GM12878 (cell line): ENCODE results near the gene NOC2L. TPM values are rescaled to one million over a fixed set of nuclear protein-coding genes. Genes with fewer than 3 reads are reported as not detected.

Experiments used
- ATAC-seq: fragments of 200-7000 bp; cut with Tn5 transposase; 3 replicates; pipeline ENCODE4 v1.9.1; 2020; ENCODE audit warnings: mild to moderate bottlenecking, moderate library complexity
- BruUV-seq: library from RNA; stranded (reverse); fragments of 400-500 nt; replicated peaks from 2 replicates; lab custom pipeline; 2021; lab: Mats Ljungman, UMichigan
- CTCF ChIA-PET: fragments of 300-600 bp; sonication (Branson Sonifier 250); formaldehyde crosslinking; extraction: SDS; loops from one replicate; lab custom pipeline; 2021; ENCODE audit warnings: inconsistent platforms; lab: Yijun Ruan, JAX
- POLR2A ChIA-PET: fragments of 350-600 bp; formaldehyde crosslinking; extraction: SDS; loops from one replicate; lab custom pipeline; 2021; ENCODE audit warnings: inconsistent platforms; lab: Charles Lee
- RAD21 ChIA-PET: fragments of 300-600 bp; sonication (Branson Sonifier 250); formaldehyde crosslinking; loops from one replicate; lab custom pipeline; 2023; ENCODE audit warnings: antibody characterized with exemption; ENCODE audit not compliant: unreplicated experiment; lab: Charles Lee
- SMC1A ChIA-PET: fragments of 300-600 bp; sonication (Branson Sonifier 250); formaldehyde crosslinking; loops from one replicate; lab custom pipeline; 2023; ENCODE audit not compliant: unreplicated experiment, uncharacterized antibody; lab: Charles Lee
- DNase-seq: peaks from one replicate; pipeline ENCODE4 v3.0.0-alpha.2; 2011; ENCODE audit warnings: low read depth, low spot score
- FAIRE-seq: peaks from 3 replicates; lab custom pipeline; 2011; peaks lifted over from hg19 to GRCh38; lab: Jason Lieb, UNC
- H2AFZ ChIP-seq: 2 replicates; pipeline ENCODE4 v1.6.0; 2011; ENCODE audit warnings: low read depth, low read length, control low read depth; ENCODE audit not compliant: control insufficient read depth
- H3K27ac ChIP-seq: 2 replicates; pipeline ENCODE4 v1.5.1; 2011; ENCODE audit warnings: control low read depth; ENCODE audit not compliant: control insufficient read depth, insufficient read depth
- H3K27me3 ChIP-seq, 2 experiments: replicated peaks in 1 of 2; 2 replicates each; pipeline versions ENCODE4 v1.6.0 to v1.6.1; 2011; ENCODE audit warnings: low read length in 1 of 2; ENCODE audit not compliant: control insufficient read depth in 2 of 2, insufficient read depth in 2 of 2
- H3K36me3 ChIP-seq, 2 experiments: 2 replicates each; pipeline ENCODE4 v1.5.1; 2011; ENCODE audit warnings: low read length in 1 of 2; ENCODE audit not compliant: control insufficient read depth in 2 of 2, insufficient read depth in 2 of 2
- H3K4me1 ChIP-seq: 2 replicates; pipeline ENCODE4 v1.6.1; 2011; ENCODE audit warnings: mild to moderate bottlenecking, low read length, moderate library complexity, mixed read lengths; ENCODE audit not compliant: control insufficient read depth, insufficient read depth
- H3K4me2 ChIP-seq: 2 replicates; pipeline ENCODE4 v1.6.0; 2011; ENCODE audit warnings: control low read depth; ENCODE audit not compliant: control insufficient read depth, insufficient read depth
- H3K4me3 ChIP-seq: fragments of 200-600 bp; sonication (generic); 2 replicates; pipeline ENCODE4 v1.5.1; 2016
- H3K79me2 ChIP-seq: 2 replicates; pipeline ENCODE4 v1.6.0; 2011; ENCODE audit warnings: low read length; ENCODE audit not compliant: control insufficient read depth, insufficient read depth
- H3K9ac ChIP-seq: 2 replicates; pipeline ENCODE4 v1.8.0; 2011; ENCODE audit warnings: low read length, control low read depth, mixed read lengths; ENCODE audit not compliant: control insufficient read depth, insufficient read depth
- H3K9me3 ChIP-seq: replicated peaks from 3 replicates; pipeline ENCODE4 v1.5.1; 2011; ENCODE audit warnings: mild to moderate bottlenecking, low read length; ENCODE audit not compliant: control insufficient read depth, insufficient read depth
- H4K20me1 ChIP-seq: 2 replicates; pipeline ENCODE4 v1.6.0; 2011; ENCODE audit not compliant: control insufficient read depth, insufficient read depth
- BHLHE40 ChIP-seq, 2 experiments: fragments of 450-650 bp in 1 of 2; IDR thresholded peaks; 2 replicates each; pipeline ENCODE4 v1.6.1; 2011 to 2017; ENCODE audit warnings: low read depth in 2 of 2, borderline replicate concordance in 1 of 2, improper control_type of control experiment in 1 of 2, low read length in 1 of 2, mild to moderate bottlenecking in 1 of 2
- BMI1 ChIP-seq: fragments of 450-650 bp; IDR thresholded peaks from 2 replicates; pipeline ENCODE4 v1.6.1; 2016; ENCODE audit warnings: mild to moderate bottlenecking, moderate library complexity, borderline replicate concordance
- BRCA1 ChIP-seq: IDR thresholded peaks from 2 replicates; pipeline ENCODE4 v1.6.1; 2011; ENCODE audit warnings: low read depth, low read length, improper control_type of control experiment
- CEBPB ChIP-seq, 2 experiments: fragments of 150-350 bp in 1 of 2; IDR thresholded peaks; 2 replicates each; pipeline ENCODE4 v1.6.1; 2012 to 2014; ENCODE audit warnings: low read depth in 2 of 2, low read length in 2 of 2, borderline replicate concordance in 1 of 2, inconsistent platforms in 1 of 2
- CHD4 ChIP-seq: fragments of 200-600 bp; sonication (generic); IDR thresholded peaks from 2 replicates; pipeline ENCODE4 v1.6.1; 2016; ENCODE audit warnings: mild to moderate bottlenecking
- NFXL1 ChIP-seq: fragments of 450-650 bp; IDR thresholded peaks from 2 replicates; pipeline ENCODE4 v1.6.1; 2017; ENCODE audit warnings: antibody characterized with exemption, mild to moderate bottlenecking, borderline replicate concordance
- PML ChIP-seq: IDR thresholded peaks from 2 replicates; pipeline ENCODE4 v1.6.1; 2012; ENCODE audit warnings: low read length, inconsistent platforms
- RBBP5 ChIP-seq: fragments of 200-600 bp; sonication (generic); conservative IDR thresholded peaks from 2 replicates; pipeline ENCODE4 v1.6.1; 2016
- RCOR1 ChIP-seq: conservative IDR thresholded peaks from 2 replicates; pipeline ENCODE4 v1.6.1; 2012; ENCODE audit warnings: low read depth, low read length, improper control_type of control experiment
- SMC3 ChIP-seq: IDR thresholded peaks from 2 replicates; pipeline ENCODE4 v1.6.1; 2011; ENCODE audit warnings: low read length, improper control_type of control experiment, borderline replicate concordance
- SREBF1 ChIP-seq: IDR thresholded peaks from 2 replicates; pipeline ENCODE4 v1.6.1; 2012; ENCODE audit warnings: mild to moderate bottlenecking, low read length
- SREBF2 ChIP-seq: IDR thresholded peaks from 2 replicates; pipeline ENCODE4 v1.6.1; 2012; ENCODE audit warnings: mild to moderate bottlenecking, low read length
- STAT1 ChIP-seq: fragments of 450-650 bp; conservative IDR thresholded peaks from 2 replicates; pipeline ENCODE4 v1.6.1; 2014; ENCODE audit warnings: antibody characterized with exemption, mild to moderate bottlenecking
- TCF12 ChIP-seq: IDR thresholded peaks from 2 replicates; pipeline ENCODE4 v1.6.1; 2011; ENCODE audit warnings: low read depth, mild to moderate bottlenecking, low read length
- WGBS: methylation state at CpG from one replicate; pipeline ENCODE4 v1.1.6; 2016; ENCODE audit warnings: low lambda C conversion rate; ENCODE audit not compliant: insufficient replicate concordance, insufficient coverage; ENCODE audit errors: missing lambda C conversion rate; 5-methylcytosine and 5-hydroxymethylcytosine counted together
- in situ Hi-C: fragments of 300-500 bp; cut with MboI; formaldehyde crosslinking; loops from 9 replicates; pipeline ENCODE4 v1.14.3; 2018; ENCODE audit warnings: mixed read lengths
- intact Hi-C: fragments of 100-400 bp; cut with micrococcal nuclease; formaldehyde crosslinking; loops from one replicate; pipeline ENCODE4 v1.14.2; 2022; ENCODE audit not compliant: unreplicated experiment
- polyA plus RNA-seq, 11 experiments: library from polyadenylated mRNA; depleted of rRNA in 4 of 11; unstranded in 6 of 11; stranded (reverse) in 5 of 11; fragments of >200 nt; fragmentation: Nextera tagmentation in 4 of 11; fragmentation: Illumina TruSeq in 1 of 11; extraction: Ambion mirVana in 4 of 11; extraction: Trizol in 1 of 11; gene quantifications; 1 replicate in 1 of 11; 2 replicates in 10 of 11; pipeline versions ENCODE4 v1.2.1 to v1.2.3, GENCODE V29; 2011 to 2016; ENCODE audit warnings: inconsistent platforms in 2 of 11, missing spikeins in 2 of 11, low read depth in 1 of 11
- total RNA-seq, 4 experiments: library from RNA; depleted of rRNA in 3 of 4; stranded (reverse); fragments of >200 nt in 3 of 4; fragmentation: Illumina TruSeq in 1 of 4; extraction: Trizol in 1 of 4; gene quantifications; 2 replicates each; pipeline versions ENCODE4 v1.2.1 to v1.2.3, GENCODE V29; 2013 to 2021
- TF ChIP-seq, protein P1 (sequence below): fragments of 450-650 bp; conservative IDR thresholded peaks from 2 replicates; pipeline ENCODE4 v1.6.1; 2017; ENCODE audit warnings: mild to moderate bottlenecking, moderate library complexity
- TF ChIP-seq, protein P2 (sequence below): fragments of 450-650 bp; IDR thresholded peaks from 2 replicates; pipeline ENCODE4 v1.6.1; 2018; ENCODE audit warnings: mild to moderate bottlenecking, low read depth, moderate library complexity; ENCODE audit not compliant: partially characterized antibody
- TF ChIP-seq, protein P3 (sequence below): IDR thresholded peaks from 2 replicates; pipeline ENCODE4 v1.6.1; 2012; ENCODE audit warnings: low read depth, low read length, improper control_type of control experiment

NOC2L gene
- total and polyA plus RNA-seq, 10 of the 15 experiments (the other 5 are each of a cell fraction or from before 2014, with no cell fraction given) = 1.3 to 171 (median 64.3) TPM

DNA sequence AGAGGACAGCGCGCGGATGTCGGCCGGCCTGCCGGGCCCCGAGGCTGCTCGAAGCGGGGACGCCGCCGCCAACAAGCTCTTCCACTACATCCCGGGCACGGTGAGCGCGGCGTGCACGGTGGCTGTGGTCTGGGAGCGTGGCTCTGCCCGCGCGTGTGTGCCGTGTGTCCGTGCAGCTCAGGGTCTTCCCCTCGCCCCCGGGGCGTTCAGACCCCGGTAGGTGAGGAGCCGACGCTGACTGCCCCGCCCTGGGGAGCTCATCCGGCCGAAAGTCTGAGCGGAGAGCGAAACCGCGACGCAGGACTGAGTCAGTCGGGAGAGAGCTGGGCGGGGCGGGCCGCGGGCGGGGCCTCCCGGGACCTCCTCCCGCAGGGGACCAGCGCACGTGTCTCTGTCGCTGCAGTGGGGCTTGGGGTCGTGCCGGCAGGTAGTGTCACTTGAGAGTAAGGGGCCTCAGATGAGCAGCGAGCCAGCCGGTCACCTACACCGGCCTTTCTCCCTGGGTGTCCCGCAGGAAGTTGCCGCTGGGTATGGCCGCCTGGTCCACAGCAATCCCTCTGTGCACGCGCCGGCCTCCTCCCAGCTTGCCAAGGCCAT, 7.7 kb upstream of the NOC2L start (continued):
- no peak for TF ChIP-seq CHD4

DNA sequence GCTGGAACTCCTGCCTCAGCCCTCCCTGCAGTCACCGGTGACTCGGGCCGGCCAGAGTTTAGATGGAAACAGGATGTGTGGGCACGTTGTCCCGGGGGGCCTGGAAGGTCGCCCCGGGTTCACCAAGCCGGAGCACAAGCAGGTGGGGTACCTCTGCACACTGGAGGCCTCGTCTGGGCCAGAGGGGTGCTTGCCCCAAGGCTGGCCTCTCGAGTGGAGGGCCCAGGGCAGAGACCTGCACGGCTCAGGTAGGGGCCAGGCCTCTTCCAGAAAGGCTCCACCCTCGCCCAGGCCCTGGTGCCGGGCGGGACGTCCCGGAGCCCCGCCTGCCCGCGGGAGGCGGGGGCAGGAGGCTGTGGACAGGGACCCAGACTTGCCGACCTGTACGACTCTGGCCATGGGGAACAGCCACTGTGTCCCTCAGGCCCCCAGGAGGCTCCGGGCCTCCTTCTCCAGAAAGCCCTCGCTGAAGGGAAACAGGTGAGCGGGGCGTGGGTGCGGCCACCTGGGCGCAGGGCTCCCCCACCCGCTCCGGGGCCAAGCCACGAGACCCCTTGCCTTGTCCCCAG, 7.2 kb upstream of the NOC2L start, which contains the start of gene PLEKHN1:
Gene PLEKHN1, plus strand, starts transcription at position 348 of the 569 bp plus-strand sequence. Its CDS starts 50 bp downstream, at position 398.
- ChIA-PET RAD21 (interaction anchor here (0.9 to 1.1 kb wide), 3 partner anchors 24 to 61 kb away, joined by 4 to 5 read pairs (median 4); no protein-coding TSS in a partner anchor), POLR2A (interaction anchor here (0.8 to 1.1 kb wide), 5 partner anchors 15 to 307 kb away, joined by 3 read pairs; partner anchors contain the start of genes ISG15, PERM1 and UBE2J2), CTCF (interaction anchor here (0.7 to 1.0 kb wide), 3 partner anchors 35 to 92 kb away, joined by 3 to 4 read pairs (median 3); partner anchors contain the start of gene ISG15), SMC1A (interaction anchor here (1.1 kb wide), 1 partner anchor 16 kb away, joined by 3 read pairs; no protein-coding TSS in a partner anchor)
- peaks cover 14% of the 10 kb centered on the region for H3K4me1 ChIP-seq
- H3K9me3 ChIP-seq = no peaks in the 10 kb centered on the region
- H3K79me2 ChIP-seq = no peaks in the 10 kb centered on the region
- peak within 1 kb of the TSS; percentile 69 for H3K9ac ChIP-seq
- H4K20me1 ChIP-seq = no peaks in the 10 kb centered on the region
- no peak for FAIRE-seq
- peak within 1 kb of the TSS; percentile 72 for H3K4me3 ChIP-seq
- intact Hi-C loops = no loop called here
- peak within 1 kb of the TSS; percentile 90 for H2AFZ ChIP-seq
- BruUV-seq = no TSS peak
- DNase-seq = no peak
- 3% methylated on average over 31 of the region's 31 CpGs for whole genome bisulfite sequencing
- no peaks in the 10 kb centered on the region for H3K27me3 ChIP-seq
- in situ Hi-C loops = no loop called here
- ATAC-seq = peak; percentile 83
- no peaks in the 10 kb centered on the region; a peak in 1 of 4 replicates for H3K36me3 ChIP-seq
- peak within 1 kb of the TSS; percentile 44; the same call in 1 of the 2 replicates for H3K27ac ChIP-seq
- peak within 1 kb of the TSS; percentile 97 for H3K4me2 ChIP-seq
- no peak for TF ChIP-seq PML
- TF ChIP-seq BHLHE40 (IDR thresholded peaks at IDR 0.05; ENCODE audit: borderline replicate concordance in 1 of 2, low read depth in 2 of 2, low read length in 1 of 2) = no peak
- TF ChIP-seq TCF12 = no peak
- no peak for TF ChIP-seq SMC3
- no peak for TF ChIP-seq SREBF1
- TF ChIP-seq, protein P1, sequence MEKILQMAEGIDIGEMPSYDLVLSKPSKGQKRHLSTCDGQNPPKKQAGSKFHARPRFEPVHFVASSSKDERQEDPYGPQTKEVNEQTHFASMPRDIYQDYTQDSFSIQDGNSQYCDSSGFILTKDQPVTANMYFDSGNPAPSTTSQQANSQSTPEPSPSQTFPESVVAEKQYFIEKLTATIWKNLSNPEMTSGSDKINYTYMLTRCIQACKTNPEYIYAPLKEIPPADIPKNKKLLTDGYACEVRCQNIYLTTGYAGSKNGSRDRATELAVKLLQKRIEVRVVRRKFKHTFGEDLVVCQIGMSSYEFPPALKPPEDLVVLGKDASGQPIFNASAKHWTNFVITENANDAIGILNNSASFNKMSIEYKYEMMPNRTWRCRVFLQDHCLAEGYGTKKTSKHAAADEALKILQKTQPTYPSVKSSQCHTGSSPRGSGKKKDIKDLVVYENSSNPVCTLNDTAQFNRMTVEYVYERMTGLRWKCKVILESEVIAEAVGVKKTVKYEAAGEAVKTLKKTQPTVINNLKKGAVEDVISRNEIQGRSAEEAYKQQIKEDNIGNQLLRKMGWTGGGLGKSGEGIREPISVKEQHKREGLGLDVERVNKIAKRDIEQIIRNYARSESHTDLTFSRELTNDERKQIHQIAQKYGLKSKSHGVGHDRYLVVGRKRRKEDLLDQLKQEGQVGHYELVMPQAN = no peak
- no peak for TF ChIP-seq STAT1
- no peak for TF ChIP-seq SREBF2
- TF ChIP-seq, protein P2, sequence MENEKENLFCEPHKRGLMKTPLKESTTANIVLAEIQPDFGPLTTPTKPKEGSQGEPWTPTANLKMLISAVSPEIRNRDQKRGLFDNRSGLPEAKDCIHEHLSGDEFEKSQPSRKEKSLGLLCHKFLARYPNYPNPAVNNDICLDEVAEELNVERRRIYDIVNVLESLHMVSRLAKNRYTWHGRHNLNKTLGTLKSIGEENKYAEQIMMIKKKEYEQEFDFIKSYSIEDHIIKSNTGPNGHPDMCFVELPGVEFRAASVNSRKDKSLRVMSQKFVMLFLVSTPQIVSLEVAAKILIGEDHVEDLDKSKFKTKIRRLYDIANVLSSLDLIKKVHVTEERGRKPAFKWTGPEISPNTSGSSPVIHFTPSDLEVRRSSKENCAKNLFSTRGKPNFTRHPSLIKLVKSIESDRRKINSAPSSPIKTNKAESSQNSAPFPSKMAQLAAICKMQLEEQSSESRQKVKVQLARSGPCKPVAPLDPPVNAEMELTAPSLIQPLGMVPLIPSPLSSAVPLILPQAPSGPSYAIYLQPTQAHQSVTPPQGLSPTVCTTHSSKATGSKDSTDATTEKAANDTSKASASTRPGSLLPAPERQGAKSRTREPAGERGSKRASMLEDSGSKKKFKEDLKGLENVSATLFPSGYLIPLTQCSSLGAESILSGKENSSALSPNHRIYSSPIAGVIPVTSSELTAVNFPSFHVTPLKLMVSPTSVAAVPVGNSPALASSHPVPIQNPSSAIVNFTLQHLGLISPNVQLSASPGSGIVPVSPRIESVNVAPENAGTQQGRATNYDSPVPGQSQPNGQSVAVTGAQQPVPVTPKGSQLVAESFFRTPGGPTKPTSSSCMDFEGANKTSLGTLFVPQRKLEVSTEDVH = no peak
- TF ChIP-seq, protein P3, sequence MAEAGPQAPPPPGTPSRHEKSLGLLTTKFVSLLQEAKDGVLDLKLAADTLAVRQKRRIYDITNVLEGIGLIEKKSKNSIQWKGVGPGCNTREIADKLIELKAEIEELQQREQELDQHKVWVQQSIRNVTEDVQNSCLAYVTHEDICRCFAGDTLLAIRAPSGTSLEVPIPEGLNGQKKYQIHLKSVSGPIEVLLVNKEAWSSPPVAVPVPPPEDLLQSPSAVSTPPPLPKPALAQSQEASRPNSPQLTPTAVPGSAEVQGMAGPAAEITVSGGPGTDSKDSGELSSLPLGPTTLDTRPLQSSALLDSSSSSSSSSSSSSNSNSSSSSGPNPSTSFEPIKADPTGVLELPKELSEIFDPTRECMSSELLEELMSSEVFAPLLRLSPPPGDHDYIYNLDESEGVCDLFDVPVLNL = no peak
- no peak for TF ChIP-seq BRCA1
- TF ChIP-seq CEBPB (IDR thresholded peaks at IDR 0.05; ENCODE audit: borderline replicate concordance in 1 of 2, low read depth in 2 of 2, low read length in 2 of 2) = no peak
- no peak for TF ChIP-seq RBBP5
- TF ChIP-seq NFXL1 = no peak
- TF ChIP-seq BMI1 = no peak
- no peak for TF ChIP-seq RCOR1
